HCT116 (cell line): ENCODE results near the gene SRRM2.

Source experiments
- ELF1 ChIP-seq: IDR thresholded peaks from 2 replicates; pipeline ENCODE4 v1.6.1; 2012; ENCODE audit warnings: low read depth, borderline replicate concordance
- EZH2 ChIP-seq: fragments of 200-600 bp; sonication (generic); IDR thresholded peaks from 2 replicates; pipeline ENCODE4 v1.6.1; 2017; ENCODE audit warnings: antibody characterized with exemption, mixed run types
- EZH2phosphoT487 ChIP-seq: fragments of 200-600 bp; IDR thresholded peaks from 2 replicates; pipeline ENCODE4 v1.6.1; 2018; ENCODE audit warnings: antibody characterized with exemption, borderline replicate concordance
- MAX ChIP-seq: IDR thresholded peaks from 2 replicates; pipeline ENCODE4 v1.6.1; 2012
- POLR2A ChIP-seq: IDR thresholded peaks from 2 replicates; pipeline ENCODE4 v1.7.0; 2011; ENCODE audit warnings: borderline replicate concordance; ENCODE audit not compliant: insufficient read depth, insufficient read length; ENCODE audit errors: extremely low read depth
- POLR2AphosphoS5 ChIP-seq: IDR thresholded peaks from 2 replicates; pipeline ENCODE4 v1.6.1; 2011; ENCODE audit warnings: mild to moderate bottlenecking, low read depth, low read length, moderate library complexity
- SP1 ChIP-seq: IDR thresholded peaks from 2 replicates; pipeline ENCODE4 v1.6.1; 2012; ENCODE audit warnings: low read depth
- YY1 ChIP-seq: IDR thresholded peaks from 2 replicates; pipeline ENCODE4 v1.6.1; 2011; ENCODE audit warnings: low read length, low read depth, moderate library complexity, mild to moderate bottlenecking; ENCODE audit not compliant: insufficient replicate concordance; ENCODE audit errors: extremely low read depth
- ZBTB33 ChIP-seq: IDR thresholded peaks from 2 replicates; pipeline ENCODE4 v1.6.1; 2011; ENCODE audit warnings: mild to moderate bottlenecking, low read length, moderate library complexity; ENCODE audit not compliant: insufficient replicate concordance; ENCODE audit errors: extremely low read depth
- TF ChIP-seq, protein P1 (sequence below): IDR thresholded peaks from 2 replicates; pipeline ENCODE4 v1.6.1; 2012; ENCODE audit warnings: low read depth
- TF ChIP-seq, protein P2 (sequence below), 3 experiments: fragments of 200-600 bp in 1 of 3; sonication (generic) in 1 of 3; IDR thresholded peaks in 2 of 3; conservative IDR thresholded peaks in 1 of 3; 2 replicates each; pipeline ENCODE4 v1.5.1; 2012 to 2017; ENCODE audit warnings: low read depth in 2 of 3, low read length in 2 of 3, antibody characterized with exemption in 1 of 3, borderline replicate concordance in 1 of 3, control low read depth in 1 of 3, mild to moderate bottlenecking in 1 of 3, mixed read lengths in 1 of 3, mixed run types in 1 of 3, moderate library complexity in 1 of 3; ENCODE audit not compliant: insufficient read depth in 1 of 3

- TF ChIP-seq EZH2phosphoT487 (no peak), SP1 (no peak), YY1 (no peak), ELF1 (no peak), MAX (no peak), POLR2A (no peak), ZBTB33 (no peak), POLR2AphosphoS5 (no peak; the same call in 1 of the 2 replicates), EZH2 (no peak)
- TF ChIP-seq, protein P1, sequence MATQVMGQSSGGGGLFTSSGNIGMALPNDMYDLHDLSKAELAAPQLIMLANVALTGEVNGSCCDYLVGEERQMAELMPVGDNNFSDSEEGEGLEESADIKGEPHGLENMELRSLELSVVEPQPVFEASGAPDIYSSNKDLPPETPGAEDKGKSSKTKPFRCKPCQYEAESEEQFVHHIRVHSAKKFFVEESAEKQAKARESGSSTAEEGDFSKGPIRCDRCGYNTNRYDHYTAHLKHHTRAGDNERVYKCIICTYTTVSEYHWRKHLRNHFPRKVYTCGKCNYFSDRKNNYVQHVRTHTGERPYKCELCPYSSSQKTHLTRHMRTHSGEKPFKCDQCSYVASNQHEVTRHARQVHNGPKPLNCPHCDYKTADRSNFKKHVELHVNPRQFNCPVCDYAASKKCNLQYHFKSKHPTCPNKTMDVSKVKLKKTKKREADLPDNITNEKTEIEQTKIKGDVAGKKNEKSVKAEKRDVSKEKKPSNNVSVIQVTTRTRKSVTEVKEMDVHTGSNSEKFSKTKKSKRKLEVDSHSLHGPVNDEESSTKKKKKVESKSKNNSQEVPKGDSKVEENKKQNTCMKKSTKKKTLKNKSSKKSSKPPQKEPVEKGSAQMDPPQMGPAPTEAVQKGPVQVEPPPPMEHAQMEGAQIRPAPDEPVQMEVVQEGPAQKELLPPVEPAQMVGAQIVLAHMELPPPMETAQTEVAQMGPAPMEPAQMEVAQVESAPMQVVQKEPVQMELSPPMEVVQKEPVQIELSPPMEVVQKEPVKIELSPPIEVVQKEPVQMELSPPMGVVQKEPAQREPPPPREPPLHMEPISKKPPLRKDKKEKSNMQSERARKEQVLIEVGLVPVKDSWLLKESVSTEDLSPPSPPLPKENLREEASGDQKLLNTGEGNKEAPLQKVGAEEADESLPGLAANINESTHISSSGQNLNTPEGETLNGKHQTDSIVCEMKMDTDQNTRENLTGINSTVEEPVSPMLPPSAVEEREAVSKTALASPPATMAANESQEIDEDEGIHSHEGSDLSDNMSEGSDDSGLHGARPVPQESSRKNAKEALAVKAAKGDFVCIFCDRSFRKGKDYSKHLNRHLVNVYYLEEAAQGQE = no peak
- TF ChIP-seq, protein P2, sequence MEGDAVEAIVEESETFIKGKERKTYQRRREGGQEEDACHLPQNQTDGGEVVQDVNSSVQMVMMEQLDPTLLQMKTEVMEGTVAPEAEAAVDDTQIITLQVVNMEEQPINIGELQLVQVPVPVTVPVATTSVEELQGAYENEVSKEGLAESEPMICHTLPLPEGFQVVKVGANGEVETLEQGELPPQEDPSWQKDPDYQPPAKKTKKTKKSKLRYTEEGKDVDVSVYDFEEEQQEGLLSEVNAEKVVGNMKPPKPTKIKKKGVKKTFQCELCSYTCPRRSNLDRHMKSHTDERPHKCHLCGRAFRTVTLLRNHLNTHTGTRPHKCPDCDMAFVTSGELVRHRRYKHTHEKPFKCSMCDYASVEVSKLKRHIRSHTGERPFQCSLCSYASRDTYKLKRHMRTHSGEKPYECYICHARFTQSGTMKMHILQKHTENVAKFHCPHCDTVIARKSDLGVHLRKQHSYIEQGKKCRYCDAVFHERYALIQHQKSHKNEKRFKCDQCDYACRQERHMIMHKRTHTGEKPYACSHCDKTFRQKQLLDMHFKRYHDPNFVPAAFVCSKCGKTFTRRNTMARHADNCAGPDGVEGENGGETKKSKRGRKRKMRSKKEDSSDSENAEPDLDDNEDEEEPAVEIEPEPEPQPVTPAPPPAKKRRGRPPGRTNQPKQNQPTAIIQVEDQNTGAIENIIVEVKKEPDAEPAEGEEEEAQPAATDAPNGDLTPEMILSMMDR (IDR thresholded peaks at IDR 0.05 in 2 of 3, conservative IDR thresholded peaks at IDR 0.05 in 1 of 3; ENCODE audit: borderline replicate concordance in 1 of 3, insufficient read depth in 1 of 3, low read depth in 2 of 3, low read length in 2 of 3) = no peak
Measured at GRCh38 chr16:2763173-2763572, 10.7 kb downstream of the SRRM2 start.
